SK-N-SH (cell line): ENCODE data around the gene SLC34A1.

Source experiments
- CHD2 ChIP-seq: fragments of 150-350 bp; IDR thresholded peaks from 2 replicates; pipeline ENCODE4 v1.6.1; 2018; ENCODE audit warnings: low read length; ENCODE audit not compliant: partially characterized antibody
- JUND ChIP-seq: IDR thresholded peaks from 2 replicates; pipeline ENCODE4 v1.4.0; 2012
- MXI1 ChIP-seq: IDR thresholded peaks from 2 replicates; pipeline ENCODE4 v1.6.1; 2012; ENCODE audit warnings: mild to moderate bottlenecking, low read depth, low read length, improper control_type of control experiment
- PBX3 ChIP-seq: IDR thresholded peaks from 2 replicates; pipeline ENCODE4; 2012
- POLR2AphosphoS5 ChIP-seq: IDR thresholded peaks from 2 replicates; pipeline ENCODE4 v1.6.1; 2012; ENCODE audit warnings: low read depth, low read length
- RAD21 ChIP-seq: IDR thresholded peaks from 2 replicates; pipeline ENCODE4 v1.6.1; 2012; ENCODE audit warnings: mild to moderate bottlenecking, low read length
- REST ChIP-seq: IDR thresholded peaks from 2 replicates; pipeline ENCODE4 v1.6.1; 2012; ENCODE audit warnings: mild to moderate bottlenecking, low read depth, low read length, moderate library complexity
- RFX5 ChIP-seq: IDR thresholded peaks from 2 replicates; pipeline ENCODE4 v1.6.1; 2012; ENCODE audit warnings: mild to moderate bottlenecking, improper control_type of control experiment, low read length
- SIN3A ChIP-seq: IDR thresholded peaks from 2 replicates; pipeline ENCODE4 v1.6.1; 2012; ENCODE audit warnings: low read depth, mild to moderate bottlenecking, low read length, moderate library complexity, borderline replicate concordance
- TAF1 ChIP-seq: IDR thresholded peaks from 2 replicates; pipeline ENCODE4 v1.6.1; 2012; ENCODE audit warnings: low read depth, mild to moderate bottlenecking, low read length, moderate library complexity, borderline replicate concordance
- USF2 ChIP-seq: fragments of 150-350 bp; IDR thresholded peaks from 2 replicates; pipeline ENCODE4 v1.6.1; 2017; ENCODE audit warnings: antibody characterized with exemption, low read length, low read depth, borderline replicate concordance
- YY1 ChIP-seq: IDR thresholded peaks from 2 replicates; pipeline ENCODE4 v1.4.0; 2012; ENCODE audit warnings: low read depth, mild to moderate bottlenecking
- ZBTB33 ChIP-seq: IDR thresholded peaks from 2 replicates; pipeline ENCODE4 v1.4.0; 2012; ENCODE audit warnings: low read depth, borderline replicate concordance
- TF ChIP-seq, protein P1 (sequence below): fragments of 200-600 bp; sonication (generic); IDR thresholded peaks from 2 replicates; pipeline ENCODE4 v1.6.1; 2017; ENCODE audit warnings: antibody characterized with exemption, mild to moderate bottlenecking, moderate library complexity

DNA sequence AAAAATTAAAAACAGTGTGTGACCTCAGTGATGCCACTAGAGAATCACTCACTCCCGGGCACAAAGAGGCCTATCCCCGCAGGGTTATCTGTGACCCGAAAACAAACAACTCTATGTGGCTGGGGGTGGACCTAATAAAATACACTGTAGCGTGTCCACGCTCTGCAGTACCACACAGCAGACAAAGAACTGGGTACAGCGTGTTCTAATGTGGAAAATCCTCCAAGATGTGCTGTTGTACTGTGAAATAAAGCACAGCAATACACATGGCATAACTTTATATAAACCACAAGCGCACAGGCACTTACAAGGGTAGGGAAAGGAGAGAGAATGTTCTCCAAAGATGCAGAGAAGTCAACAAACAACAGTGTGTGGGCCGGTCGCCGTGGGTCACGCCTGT, 8.1 kb upstream of the SLC34A1 start:
- TF ChIP-seq, protein P1, sequence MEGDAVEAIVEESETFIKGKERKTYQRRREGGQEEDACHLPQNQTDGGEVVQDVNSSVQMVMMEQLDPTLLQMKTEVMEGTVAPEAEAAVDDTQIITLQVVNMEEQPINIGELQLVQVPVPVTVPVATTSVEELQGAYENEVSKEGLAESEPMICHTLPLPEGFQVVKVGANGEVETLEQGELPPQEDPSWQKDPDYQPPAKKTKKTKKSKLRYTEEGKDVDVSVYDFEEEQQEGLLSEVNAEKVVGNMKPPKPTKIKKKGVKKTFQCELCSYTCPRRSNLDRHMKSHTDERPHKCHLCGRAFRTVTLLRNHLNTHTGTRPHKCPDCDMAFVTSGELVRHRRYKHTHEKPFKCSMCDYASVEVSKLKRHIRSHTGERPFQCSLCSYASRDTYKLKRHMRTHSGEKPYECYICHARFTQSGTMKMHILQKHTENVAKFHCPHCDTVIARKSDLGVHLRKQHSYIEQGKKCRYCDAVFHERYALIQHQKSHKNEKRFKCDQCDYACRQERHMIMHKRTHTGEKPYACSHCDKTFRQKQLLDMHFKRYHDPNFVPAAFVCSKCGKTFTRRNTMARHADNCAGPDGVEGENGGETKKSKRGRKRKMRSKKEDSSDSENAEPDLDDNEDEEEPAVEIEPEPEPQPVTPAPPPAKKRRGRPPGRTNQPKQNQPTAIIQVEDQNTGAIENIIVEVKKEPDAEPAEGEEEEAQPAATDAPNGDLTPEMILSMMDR, result no peak
- TF ChIP-seq RAD21 (no peak), POLR2AphosphoS5 (no peak), PBX3 (no peak), REST (no peak), TAF1 (no peak), USF2 (no peak), SIN3A (no peak), RFX5 (no peak), MXI1 (no peak), JUND (no peak), YY1 (no peak), CHD2 (no peak), ZBTB33 (no peak)
